GM18517 (cell line): ENCODE measurements around the gene EIF3D.

Experiments
- ATAC-seq: cut with Tn5 transposase; IDR thresholded peaks from one replicate; pipeline ENCODE4 v1.9.1; 2021; ENCODE audit warnings: mild to moderate bottlenecking, moderate library complexity; ENCODE audit not compliant: unreplicated experiment

EIF3D gene

GRCh38 chr22:36528795-36529751 is at the start of gene EIF3D:
TSS of gene EIF3D (minus strand) at chr22:36529166. CDS start at chr22:36526121, 3,045 bp downstream.
- peak; percentile 95 for ATAC-seq

GRCh38 chr22:36578619-36579018 is 49.7 kb upstream of the EIF3D start:
- no peak for ATAC-seq

GRCh38 chr22:36577019-36577418 is 48.1 kb upstream of the EIF3D start:
- no peak for ATAC-seq

GRCh38 chr22:36574728-36575127 is 45.8 kb upstream of the EIF3D start:
- ATAC-seq: no peak

- ATAC-seq: no peak
Observed at GRCh38 chr22:36573815-36574363, 44.9 kb upstream of the EIF3D start.

GRCh38 chr22:36571991-36572390 is 43.0 kb upstream of the EIF3D start:
- ATAC-seq: no peak

GRCh38 chr22:36569999-36570398 is 41.0 kb upstream of the EIF3D start:
- ATAC-seq: no peak

- no peak for ATAC-seq
Observed at GRCh38 chr22:36568846-36569245, 39.9 kb upstream of the EIF3D start.

GRCh38 chr22:36566720-36567119 is 37.8 kb upstream of the EIF3D start:
- no peak for ATAC-seq

- ATAC-seq: no peak
Observed at GRCh38 chr22:36565686-36566085, 36.7 kb upstream of the EIF3D start.

GRCh38 chr22:36565159-36565507 is 36.2 kb upstream of the EIF3D start:
- no peak for ATAC-seq

- no peak for ATAC-seq
Observed at GRCh38 chr22:36564422-36565158, 35.6 kb upstream of the EIF3D start.

- no peak for ATAC-seq
Observed at GRCh38 chr22:36563898-36564297, 34.9 kb upstream of the EIF3D start.

GRCh38 chr22:36563444-36563843 is 34.5 kb upstream of the EIF3D start:
- no peak for ATAC-seq

GRCh38 chr22:36563001-36563400 is 34.0 kb upstream of the EIF3D start:
- no peak for ATAC-seq

- no peak for ATAC-seq
Observed at GRCh38 chr22:36562261-36562835, 33.4 kb upstream of the EIF3D start.

GRCh38 chr22:36561291-36561811 is 32.4 kb upstream of the EIF3D start:
- no peak for ATAC-seq

- no peak for ATAC-seq
Observed at GRCh38 chr22:36560001-36560400, 31.0 kb upstream of the EIF3D start.

- ATAC-seq: no peak
Observed at GRCh38 chr22:36554098-36554497, 25.1 kb upstream of the EIF3D start.

GRCh38 chr22:36552289-36552688 is 23.3 kb upstream of the EIF3D start:
- ATAC-seq: no peak
